ENCODE measurements around the gene ALG5. TPM values are rescaled to one million over a fixed set of nuclear protein-coding genes. Genes with fewer than 3 reads are reported as not detected.
A peak's percentile ranks its signal among the peaks of the same experiment; 100 is the strongest.

ALG5 gene
- total RNA-seq, 3 donors from 2014 or later: 24.0 to 38.6 (median 30.1) TPM

DNA sequence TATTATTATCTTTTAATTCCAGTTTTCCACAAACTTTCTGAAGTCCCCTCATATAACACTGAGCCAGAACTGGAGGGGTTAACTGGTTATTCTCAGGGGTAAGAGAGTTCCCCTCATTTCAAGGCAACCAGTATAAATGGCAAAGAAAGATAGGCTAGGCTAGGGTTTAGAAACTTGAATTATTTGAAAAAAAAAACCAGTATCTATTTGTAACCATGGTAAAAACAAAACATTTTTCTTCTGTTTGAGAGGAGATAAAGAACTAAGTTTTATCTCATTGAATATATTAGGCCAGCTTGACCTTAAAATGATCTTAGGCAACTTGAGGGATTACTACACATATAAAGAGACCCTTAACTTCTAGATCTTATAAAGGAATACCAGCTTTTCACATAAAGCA is 40.8 kb upstream of the ALG5 start:
- intact Hi-C loops (cut with DNase I, micrococcal nuclease): no loop called here
- DNase-seq (no peak), ATAC-seq (no peak)
- H3K9me3 ChIP-seq: no peaks in the 10 kb centered on the region
- H3K36me3 ChIP-seq (ENCODE audit: low read depth): peaks cover 21% of the 10 kb centered on the region
- no peaks in the 10 kb centered on the region for H3K4me1 ChIP-seq (ENCODE audit: low read depth)
- H3K4me3 ChIP-seq: no peak overlapping the region
- TF ChIP-seq, protein P1, sequence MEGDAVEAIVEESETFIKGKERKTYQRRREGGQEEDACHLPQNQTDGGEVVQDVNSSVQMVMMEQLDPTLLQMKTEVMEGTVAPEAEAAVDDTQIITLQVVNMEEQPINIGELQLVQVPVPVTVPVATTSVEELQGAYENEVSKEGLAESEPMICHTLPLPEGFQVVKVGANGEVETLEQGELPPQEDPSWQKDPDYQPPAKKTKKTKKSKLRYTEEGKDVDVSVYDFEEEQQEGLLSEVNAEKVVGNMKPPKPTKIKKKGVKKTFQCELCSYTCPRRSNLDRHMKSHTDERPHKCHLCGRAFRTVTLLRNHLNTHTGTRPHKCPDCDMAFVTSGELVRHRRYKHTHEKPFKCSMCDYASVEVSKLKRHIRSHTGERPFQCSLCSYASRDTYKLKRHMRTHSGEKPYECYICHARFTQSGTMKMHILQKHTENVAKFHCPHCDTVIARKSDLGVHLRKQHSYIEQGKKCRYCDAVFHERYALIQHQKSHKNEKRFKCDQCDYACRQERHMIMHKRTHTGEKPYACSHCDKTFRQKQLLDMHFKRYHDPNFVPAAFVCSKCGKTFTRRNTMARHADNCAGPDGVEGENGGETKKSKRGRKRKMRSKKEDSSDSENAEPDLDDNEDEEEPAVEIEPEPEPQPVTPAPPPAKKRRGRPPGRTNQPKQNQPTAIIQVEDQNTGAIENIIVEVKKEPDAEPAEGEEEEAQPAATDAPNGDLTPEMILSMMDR (IDR thresholded peaks at IDR 0.05): no peak

DNA sequence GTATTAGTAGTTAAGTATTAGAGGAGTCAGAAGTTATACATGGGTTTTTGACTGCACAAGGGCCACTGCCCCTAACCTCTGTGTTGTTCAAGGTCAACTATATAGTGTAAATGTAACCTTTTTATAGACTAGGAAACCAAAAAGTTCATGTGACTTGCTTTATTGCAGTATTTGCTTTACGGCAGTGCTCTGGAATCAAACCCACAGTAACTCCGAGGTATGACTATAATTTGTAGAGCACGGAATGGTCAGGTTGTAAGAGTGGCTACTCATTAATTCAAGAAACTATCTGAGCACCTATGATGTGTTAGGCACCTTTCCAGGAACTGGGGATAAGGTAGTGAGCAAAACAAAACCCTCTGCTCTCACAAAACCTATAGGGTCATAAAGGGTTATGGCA is 38.1 kb upstream of the ALG5 start:
- Histone ChIP-seq H3K36me3 (ENCODE audit: low read depth) (peaks cover 12% of the 10 kb centered on the region), H3K9me3 (no peaks in the 10 kb centered on the region), H3K4me3 (no peak overlapping the region), H3K4me1 (ENCODE audit: low read depth) (no peaks in the 10 kb centered on the region)
- intact Hi-C loops (cut with DNase I, micrococcal nuclease): no loop called here
- ATAC-seq (peak; percentile 84), DNase-seq (peak in 1 of 3 donors; percentile 12)
- TF ChIP-seq, protein P1 (IDR thresholded peaks at IDR 0.05): no peak

DNA sequence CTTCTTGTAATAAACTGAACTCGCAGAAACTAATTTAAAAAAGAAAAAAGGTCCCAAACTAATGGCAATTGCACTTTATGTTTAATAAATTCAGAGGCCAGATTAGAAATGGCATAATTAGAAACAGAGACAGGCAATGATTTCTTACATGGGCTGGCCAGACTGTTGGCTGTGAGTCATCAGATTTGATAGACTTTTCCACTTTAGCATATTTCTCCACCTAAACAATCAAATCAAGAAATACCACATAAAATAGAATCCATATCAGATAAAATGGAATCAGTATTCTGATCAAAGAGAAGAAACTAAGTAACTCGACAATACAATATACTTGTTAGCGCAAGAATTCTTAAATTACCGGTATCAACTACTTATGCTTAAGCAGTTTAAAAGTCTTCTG is 30.5 kb upstream of the ALG5 start:
- H3K36me3 ChIP-seq (ENCODE audit: low read depth): no peaks in the 10 kb centered on the region
- TF ChIP-seq, protein P1 (IDR thresholded peaks at IDR 0.05): no peak
- intact Hi-C loops (cut with DNase I, micrococcal nuclease): no loop called here
- ATAC-seq: no peak
- no peak for DNase-seq
- no peak overlapping the region for H3K4me3 ChIP-seq
- no peaks in the 10 kb centered on the region for H3K4me1 ChIP-seq (ENCODE audit: low read depth)
- H3K9me3 ChIP-seq: no peaks in the 10 kb centered on the region

DNA sequence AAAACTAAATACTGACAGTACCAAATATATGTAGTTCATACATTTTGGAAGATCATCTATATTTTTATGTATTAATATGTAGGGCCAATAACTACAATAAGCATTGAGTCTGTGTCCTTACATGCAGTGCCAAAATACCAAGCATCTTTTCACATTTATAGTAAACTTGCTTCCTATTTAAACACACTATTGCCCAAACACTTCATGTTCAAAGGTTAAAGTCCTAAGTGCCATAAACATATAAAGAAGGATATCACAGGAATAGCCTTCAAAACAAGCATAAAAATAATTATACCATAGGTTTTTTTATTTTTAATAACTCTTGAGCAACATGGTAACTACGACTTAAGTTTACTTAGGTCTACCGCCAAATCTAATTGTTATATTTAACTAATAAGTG is 28.5 kb upstream of the ALG5 start:
- intact Hi-C loops (cut with DNase I, micrococcal nuclease): no loop called here
- DNase-seq (no peak), ATAC-seq (peak; percentile 35)
- Histone ChIP-seq H3K4me3 (no peak overlapping the region), H3K36me3 (ENCODE audit: low read depth) (no peaks in the 10 kb centered on the region), H3K4me1 (ENCODE audit: low read depth) (no peaks in the 10 kb centered on the region), H3K9me3 (no peaks in the 10 kb centered on the region)
- TF ChIP-seq, protein P1 (IDR thresholded peaks at IDR 0.05): no peak

DNA sequence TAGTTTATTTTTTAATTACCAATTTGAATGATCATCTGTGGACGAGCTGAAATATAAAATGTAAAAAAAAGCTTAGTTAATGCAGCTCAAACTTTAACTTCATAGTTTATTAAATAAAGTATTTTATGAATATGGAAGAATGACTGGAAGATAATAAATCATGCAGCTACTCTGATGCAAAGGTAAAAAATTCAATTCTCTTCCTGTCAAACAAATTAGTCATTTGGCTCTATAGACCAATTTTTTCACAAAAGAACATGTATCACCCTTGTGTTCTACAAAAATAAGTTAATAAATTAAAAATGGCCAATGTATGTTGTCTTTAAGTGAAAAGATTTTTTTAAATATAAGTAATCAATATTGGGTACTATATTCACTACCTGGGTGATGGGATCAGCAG is 27.6 kb upstream of the ALG5 start:
- DNase-seq (no peak), ATAC-seq (no peak)

More for the DNA sequence above, 27.6 kb upstream of the ALG5 start:
- Histone ChIP-seq H3K36me3 (ENCODE audit: low read depth) (no peaks in the 10 kb centered on the region), H3K9me3 (no peaks in the 10 kb centered on the region), H3K4me1 (ENCODE audit: low read depth) (no peaks in the 10 kb centered on the region), H3K4me3 (no peak overlapping the region)
- TF ChIP-seq, protein P1 (IDR thresholded peaks at IDR 0.05): no peak
- intact Hi-C loops (cut with DNase I, micrococcal nuclease): no loop called here

All from mucosa of descending colon (tissue), 3 donors.